H1 (cell line): ENCODE data around the gene EXOSC7.

Experiments
- CTCF ChIP-seq, 3 experiments: IDR thresholded peaks; 1 replicate in 2 of 3; 2 replicates in 1 of 3; pipeline versions ENCODE4 v1.5.1 to v1.6.1; 2011; ENCODE audit warnings: low read length in 3 of 3, mild to moderate bottlenecking in 3 of 3, inconsistent platforms in 2 of 3, low read depth in 1 of 3, moderate library complexity in 1 of 3; ENCODE audit not compliant: insufficient read depth in 1 of 3; ENCODE audit errors: control extremely low read depth in 1 of 3
- HDAC6 ChIP-seq: IDR thresholded peaks from one replicate; pipeline ENCODE4 v1.7.1; 2012; ENCODE audit warnings: low read depth, mild to moderate bottlenecking, inconsistent platforms, low read length, moderate library complexity
- JUN ChIP-seq: IDR thresholded peaks from 2 replicates; pipeline ENCODE4 v1.6.1; 2011; ENCODE audit warnings: low read depth, mild to moderate bottlenecking, improper control_type of control experiment, low read length
- KDM4A ChIP-seq: IDR thresholded peaks from one replicate; pipeline ENCODE4 v1.7.1; 2012; ENCODE audit warnings: low read depth, mild to moderate bottlenecking, moderate library complexity, low read length, inconsistent platforms; ENCODE audit not compliant: severe bottlenecking
- POLR2A ChIP-seq, 2 experiments: IDR thresholded peaks; 1 replicate in 1 of 2; 2 replicates in 1 of 2; pipeline ENCODE4 v1.6.1; 2011; ENCODE audit warnings: low read depth in 2 of 2, low read length in 2 of 2, mild to moderate bottlenecking in 2 of 2; ENCODE audit errors: control extremely low read depth in 1 of 2
- SIRT6 ChIP-seq: IDR thresholded peaks from one replicate; pipeline ENCODE4 v1.7.1; 2012; ENCODE audit warnings: low read length, inconsistent platforms
- SP1 ChIP-seq: IDR thresholded peaks from 2 replicates; pipeline ENCODE4 v1.6.1; 2011; ENCODE audit warnings: low read depth, low read length

- TF ChIP-seq CTCF (IDR thresholded peaks at IDR 0.05; ENCODE audit: control extremely low read depth in 1 of 3, insufficient read depth in 1 of 3, low read depth in 1 of 3, low read length in 3 of 3) (no peak), POLR2A (IDR thresholded peaks at IDR 0.05; ENCODE audit: control extremely low read depth in 1 of 2, low read depth in 2 of 2, low read length in 2 of 2) (no peak), HDAC6 (no peak), KDM4A (no peak), JUN (no peak), SIRT6 (no peak), SP1 (no peak)
These were observed 6.8 kb upstream of the EXOSC7 start for GRCh38 chr3:44969154-44969827.
